ENCODE results near the gene DRC3.

The DRC3 gene, protein sequence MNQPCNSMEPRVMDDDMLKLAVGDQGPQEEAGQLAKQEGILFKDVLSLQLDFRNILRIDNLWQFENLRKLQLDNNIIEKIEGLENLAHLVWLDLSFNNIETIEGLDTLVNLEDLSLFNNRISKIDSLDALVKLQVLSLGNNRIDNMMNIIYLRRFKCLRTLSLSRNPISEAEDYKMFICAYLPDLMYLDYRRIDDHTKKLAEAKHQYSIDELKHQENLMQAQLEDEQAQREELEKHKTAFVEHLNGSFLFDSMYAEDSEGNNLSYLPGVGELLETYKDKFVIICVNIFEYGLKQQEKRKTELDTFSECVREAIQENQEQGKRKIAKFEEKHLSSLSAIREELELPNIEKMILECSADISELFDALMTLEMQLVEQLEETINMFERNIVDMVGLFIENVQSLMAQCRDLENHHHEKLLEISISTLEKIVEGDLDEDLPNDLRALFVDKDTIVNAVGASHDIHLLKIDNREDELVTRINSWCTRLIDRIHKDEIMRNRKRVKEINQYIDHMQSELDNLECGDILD

DNA sequence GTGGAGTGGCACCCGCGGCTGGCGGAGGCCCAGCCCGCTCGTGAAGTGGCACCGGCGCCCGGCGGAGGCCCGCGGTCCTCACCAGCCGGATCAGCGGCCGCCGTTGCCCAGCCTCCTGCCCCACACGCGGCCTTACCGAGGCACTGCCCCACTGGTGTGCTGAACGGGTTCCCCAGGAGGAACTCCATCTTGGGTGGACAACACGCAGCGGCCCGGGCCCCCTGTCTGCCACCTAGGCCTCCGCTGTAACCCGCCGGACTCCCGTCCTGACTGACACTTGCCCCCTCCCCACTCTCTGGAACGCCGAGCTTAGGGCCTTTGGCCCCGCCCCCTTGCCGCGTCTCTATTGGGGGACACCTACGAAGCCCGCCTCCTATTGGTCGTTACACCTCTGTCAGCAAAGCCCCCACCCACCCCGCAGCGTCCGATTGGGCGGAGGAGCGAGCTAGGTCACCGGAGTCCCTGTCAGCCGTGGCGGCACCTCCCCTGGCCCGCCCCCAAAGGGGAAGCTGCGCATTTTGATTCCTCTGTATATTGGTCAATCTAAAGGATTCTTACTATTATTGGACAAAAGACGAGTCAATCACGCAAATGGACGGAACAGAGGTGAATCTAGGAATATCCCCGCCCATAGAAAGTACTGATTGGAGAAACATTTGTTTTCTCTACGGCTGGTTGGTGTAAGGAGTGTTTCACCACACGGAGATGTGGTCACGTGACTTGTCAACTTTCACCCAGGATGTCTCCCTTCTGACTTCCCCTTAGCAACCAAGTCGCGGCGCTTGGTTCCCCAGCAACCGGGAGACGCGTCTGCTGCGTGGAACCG is at the start of gene DRC3, which contains the start of gene TOM1L2:
DRC3 (plus strand) TSS at position 737 of the 826 bp plus-strand sequence. CDS start 4,737 bp downstream, outside the sequence.
TOM1L2 (minus strand) TSS at position 275 of the 826 bp plus-strand sequence; CDS start at position 188, 87 bp downstream.
- peak within 1 kb of the TSS; percentile 78 to 87 for H3K4me3 ChIP-seq (ENCODE audit: low read length in 2 of 2)
- H3K4me1 ChIP-seq (ENCODE audit: control insufficient read depth, insufficient read depth, low read length): peaks cover 19% of the 10 kb centered on the region
- no peaks in the 10 kb centered on the region for H3K36me3 ChIP-seq (ENCODE audit: control insufficient read depth in 2 of 2, insufficient read depth in 2 of 2, low read length in 2 of 2)
- H3K9me3 ChIP-seq (ENCODE audit: control insufficient read depth in 2 of 2, low read length in 2 of 2): no peaks in the 10 kb centered on the region
- peak within 1 kb of the TSS; percentile 82 for H3K27ac ChIP-seq (ENCODE audit: low read length)
- H3K9ac ChIP-seq (ENCODE audit: low read length in 2 of 2): peak within 1 kb of the TSS; percentile 79 to 86
- H3K27me3 ChIP-seq (ENCODE audit: control insufficient read depth in 1 of 2, insufficient read depth in 2 of 2, low read length in 2 of 2): no peaks in the 10 kb centered on the region

GRCh38 chr17:17924131-17924856 is 48.4 kb upstream of the DRC3 start:
- H3K9ac ChIP-seq (ENCODE audit: low read length in 2 of 2): no peak overlapping the region
- no peaks in the 10 kb centered on the region for H3K9me3 ChIP-seq (ENCODE audit: control insufficient read depth in 2 of 2, low read length in 2 of 2)
- H3K36me3 ChIP-seq (ENCODE audit: control insufficient read depth in 2 of 2, insufficient read depth in 2 of 2, low read length in 2 of 2): no peaks in the 10 kb centered on the region
- H3K27ac ChIP-seq (ENCODE audit: low read length): no peak overlapping the region
- H3K27me3 ChIP-seq (ENCODE audit: control insufficient read depth in 1 of 2, insufficient read depth in 2 of 2, low read length in 2 of 2): no peaks in the 10 kb centered on the region
- peaks cover 40% of the 10 kb centered on the region for H3K4me1 ChIP-seq (ENCODE audit: control insufficient read depth, insufficient read depth, low read length)
- H3K4me3 ChIP-seq (ENCODE audit: low read length in 2 of 2): no peak overlapping the region

- no peak overlapping the region for H3K9ac ChIP-seq (ENCODE audit: low read length in 2 of 2)
- H3K9me3 ChIP-seq (ENCODE audit: control insufficient read depth in 2 of 2, low read length in 2 of 2): no peaks in the 10 kb centered on the region
- no peak overlapping the region for H3K4me3 ChIP-seq (ENCODE audit: low read length in 2 of 2)
- no peaks in the 10 kb centered on the region for H3K36me3 ChIP-seq (ENCODE audit: control insufficient read depth in 2 of 2, insufficient read depth in 2 of 2, low read length in 2 of 2)
- no peaks in the 10 kb centered on the region for H3K27me3 ChIP-seq (ENCODE audit: control insufficient read depth in 1 of 2, insufficient read depth in 2 of 2, low read length in 2 of 2)
- peaks cover 34% of the 10 kb centered on the region for H3K4me1 ChIP-seq (ENCODE audit: control insufficient read depth, insufficient read depth, low read length)
- no peak overlapping the region for H3K27ac ChIP-seq (ENCODE audit: low read length)
These were observed 47.8 kb upstream of the DRC3 start for GRCh38 chr17:17924857-17925250.

DNA sequence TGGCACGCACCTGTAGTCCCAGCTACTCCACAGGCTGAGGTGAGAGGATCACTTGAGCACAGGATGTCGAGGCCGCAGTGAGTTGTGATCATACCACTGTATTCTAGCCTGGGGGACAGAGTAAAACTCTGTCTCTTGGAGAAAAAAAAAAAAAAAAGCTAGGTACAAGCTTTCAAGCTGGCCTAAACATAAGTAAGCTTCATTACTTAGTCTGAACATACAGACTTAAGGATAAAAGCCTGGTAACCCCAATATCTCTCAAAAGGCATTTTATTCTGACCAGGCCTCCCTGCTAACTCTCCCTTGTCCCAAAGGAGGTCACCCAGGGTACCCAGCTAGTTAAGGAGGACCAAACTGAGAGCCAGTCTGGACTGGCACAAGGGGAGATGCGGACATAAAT is 46.6 kb upstream of the DRC3 start:
- H3K4me3 ChIP-seq (ENCODE audit: low read length in 2 of 2): no peak overlapping the region
- H3K9me3 ChIP-seq (ENCODE audit: control insufficient read depth in 2 of 2, low read length in 2 of 2): no peaks in the 10 kb centered on the region
- peaks cover 32% of the 10 kb centered on the region for H3K4me1 ChIP-seq (ENCODE audit: control insufficient read depth, insufficient read depth, low read length)
- H3K27ac ChIP-seq (ENCODE audit: low read length): no peak overlapping the region
- H3K36me3 ChIP-seq (ENCODE audit: control insufficient read depth in 2 of 2, insufficient read depth in 2 of 2, low read length in 2 of 2): no peaks in the 10 kb centered on the region
- H3K9ac ChIP-seq (ENCODE audit: low read length in 2 of 2): no peak overlapping the region
- no peaks in the 10 kb centered on the region for H3K27me3 ChIP-seq (ENCODE audit: control insufficient read depth in 1 of 2, insufficient read depth in 2 of 2, low read length in 2 of 2)

- no peaks in the 10 kb centered on the region for H3K27me3 ChIP-seq (ENCODE audit: control insufficient read depth in 1 of 2, insufficient read depth in 2 of 2, low read length in 2 of 2)
- H3K4me1 ChIP-seq (ENCODE audit: control insufficient read depth, insufficient read depth, low read length): peaks cover 26% of the 10 kb centered on the region
- no peaks in the 10 kb centered on the region for H3K36me3 ChIP-seq (ENCODE audit: control insufficient read depth in 2 of 2, insufficient read depth in 2 of 2, low read length in 2 of 2)
- no peak overlapping the region for H3K27ac ChIP-seq (ENCODE audit: low read length)
- H3K4me3 ChIP-seq (ENCODE audit: low read length in 2 of 2): no peak overlapping the region
- no peaks in the 10 kb centered on the region for H3K9me3 ChIP-seq (ENCODE audit: control insufficient read depth in 2 of 2, low read length in 2 of 2)
- H3K9ac ChIP-seq (ENCODE audit: low read length in 2 of 2): no peak overlapping the region
These were observed 45.7 kb upstream of the DRC3 start for GRCh38 chr17:17926840-17927449.

DNA sequence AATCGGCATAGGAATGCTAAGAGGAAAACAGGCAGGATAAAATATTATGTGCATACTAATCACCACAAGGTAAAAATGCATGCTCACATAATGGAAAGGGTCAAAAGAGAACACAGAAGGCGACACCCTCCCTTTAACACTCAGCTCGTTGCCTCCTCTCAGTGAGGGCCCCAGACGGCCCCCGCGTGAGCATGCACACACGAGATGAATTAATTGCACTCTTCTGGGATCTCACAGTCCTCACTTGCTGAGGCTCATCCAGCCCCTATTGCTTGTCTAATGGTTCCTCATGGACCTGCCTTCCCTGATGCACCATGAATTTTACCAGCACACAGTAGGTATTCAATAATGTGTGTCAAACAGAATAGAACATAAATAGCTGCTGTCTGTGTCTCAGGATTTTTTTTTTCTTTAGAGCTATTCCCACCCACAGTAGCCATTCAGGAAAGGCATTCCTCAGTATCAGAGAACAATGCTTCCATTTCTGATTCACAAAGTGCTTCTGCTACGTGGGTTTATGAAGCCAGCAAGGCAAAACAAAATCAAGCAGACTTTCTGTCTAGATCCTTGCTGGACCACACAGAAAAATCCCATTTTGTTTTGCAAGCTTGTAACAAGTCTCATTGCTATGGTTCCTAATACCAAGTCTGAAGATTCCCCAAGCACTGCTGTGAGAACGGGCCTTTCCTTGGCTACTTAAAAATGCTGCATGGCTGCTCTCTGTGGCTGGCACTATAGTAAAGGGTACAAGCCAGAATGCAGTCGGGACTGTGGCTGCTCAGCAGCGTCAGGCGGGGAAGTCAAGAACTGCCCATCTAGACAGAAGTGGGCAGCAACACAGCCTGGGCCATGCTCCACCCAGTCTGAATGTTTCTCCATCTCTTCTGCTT is 44.0 kb upstream of the DRC3 start:
- no peak overlapping the region for H3K27ac ChIP-seq (ENCODE audit: low read length)
- H3K27me3 ChIP-seq (ENCODE audit: control insufficient read depth in 1 of 2, insufficient read depth in 2 of 2, low read length in 2 of 2): no peaks in the 10 kb centered on the region
- no peak overlapping the region for H3K4me3 ChIP-seq (ENCODE audit: low read length in 2 of 2)
- no peaks in the 10 kb centered on the region for H3K36me3 ChIP-seq (ENCODE audit: control insufficient read depth in 2 of 2, insufficient read depth in 2 of 2, low read length in 2 of 2)
- no peaks in the 10 kb centered on the region for H3K9me3 ChIP-seq (ENCODE audit: control insufficient read depth in 2 of 2, low read length in 2 of 2)
- peaks cover 11% of the 10 kb centered on the region for H3K4me1 ChIP-seq (ENCODE audit: control insufficient read depth, insufficient read depth, low read length)
- no peak overlapping the region for H3K9ac ChIP-seq (ENCODE audit: low read length in 2 of 2)

- peaks cover 11% of the 10 kb centered on the region for H3K4me1 ChIP-seq (ENCODE audit: control insufficient read depth, insufficient read depth, low read length)
- no peak overlapping the region for H3K9ac ChIP-seq (ENCODE audit: low read length in 2 of 2)
- H3K9me3 ChIP-seq (ENCODE audit: control insufficient read depth in 2 of 2, low read length in 2 of 2): no peaks in the 10 kb centered on the region
- no peaks in the 10 kb centered on the region for H3K36me3 ChIP-seq (ENCODE audit: control insufficient read depth in 2 of 2, insufficient read depth in 2 of 2, low read length in 2 of 2)
- H3K27me3 ChIP-seq (ENCODE audit: control insufficient read depth in 1 of 2, insufficient read depth in 2 of 2, low read length in 2 of 2): no peaks in the 10 kb centered on the region
- no peak overlapping the region for H3K4me3 ChIP-seq (ENCODE audit: low read length in 2 of 2)
- H3K27ac ChIP-seq (ENCODE audit: low read length): no peak overlapping the region
These were observed 42.8 kb upstream of the DRC3 start for GRCh38 chr17:17929655-17930380.

DNA sequence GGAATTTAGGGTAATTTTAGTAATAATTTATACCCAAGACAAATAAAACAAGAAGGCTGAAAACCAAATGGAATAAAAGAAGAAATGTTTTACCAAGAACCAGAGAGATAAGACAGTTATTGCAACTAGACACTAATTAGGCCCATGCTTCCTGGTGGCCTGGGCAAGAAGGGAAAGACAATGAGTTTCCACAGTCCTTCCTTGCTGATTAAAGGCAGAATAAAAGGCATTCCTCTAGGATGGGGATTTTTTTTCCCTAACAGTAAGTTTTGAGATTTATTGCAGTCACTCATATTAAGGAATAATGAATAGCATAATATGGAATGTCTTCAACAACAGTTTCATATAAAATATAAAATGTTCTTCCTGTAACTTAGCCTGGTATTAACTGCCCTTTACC is 42.0 kb upstream of the DRC3 start:
- H3K27me3 ChIP-seq (ENCODE audit: control insufficient read depth in 1 of 2, insufficient read depth in 2 of 2, low read length in 2 of 2): no peaks in the 10 kb centered on the region
- no peak overlapping the region for H3K27ac ChIP-seq (ENCODE audit: low read length)
- no peak overlapping the region for H3K9ac ChIP-seq (ENCODE audit: low read length in 2 of 2)
- peaks cover 13% of the 10 kb centered on the region for H3K4me1 ChIP-seq (ENCODE audit: control insufficient read depth, insufficient read depth, low read length)
- no peaks in the 10 kb centered on the region for H3K36me3 ChIP-seq (ENCODE audit: control insufficient read depth in 2 of 2, insufficient read depth in 2 of 2, low read length in 2 of 2)
- no peaks in the 10 kb centered on the region for H3K9me3 ChIP-seq (ENCODE audit: control insufficient read depth in 2 of 2, low read length in 2 of 2)
- no peak overlapping the region for H3K4me3 ChIP-seq (ENCODE audit: low read length in 2 of 2)

GRCh38 chr17:17931159-17931558 is 41.5 kb upstream of the DRC3 start:
- Histone ChIP-seq H3K9me3 (ENCODE audit: control insufficient read depth in 2 of 2, low read length in 2 of 2) (no peaks in the 10 kb centered on the region), H3K27ac (ENCODE audit: low read length) (no peak overlapping the region), H3K4me1 (ENCODE audit: control insufficient read depth, insufficient read depth, low read length) (peaks cover 16% of the 10 kb centered on the region)

More at GRCh38 chr17:17931159-17931558, 41.5 kb upstream of the DRC3 start:
- H3K4me3 ChIP-seq (ENCODE audit: low read length in 2 of 2): no peak overlapping the region
- H3K36me3 ChIP-seq (ENCODE audit: control insufficient read depth in 2 of 2, insufficient read depth in 2 of 2, low read length in 2 of 2): no peaks in the 10 kb centered on the region
- H3K9ac ChIP-seq (ENCODE audit: low read length in 2 of 2): no peak overlapping the region
- H3K27me3 ChIP-seq (ENCODE audit: control insufficient read depth in 1 of 2, insufficient read depth in 2 of 2, low read length in 2 of 2): no peaks in the 10 kb centered on the region
